ENCODE data around the gene ERBB3.

ERBB3 gene

GRCh38 chr12:56080556-56081138 lies 682 bp downstream of the ERBB3 start:
- TF ChIP-seq, protein P1, sequence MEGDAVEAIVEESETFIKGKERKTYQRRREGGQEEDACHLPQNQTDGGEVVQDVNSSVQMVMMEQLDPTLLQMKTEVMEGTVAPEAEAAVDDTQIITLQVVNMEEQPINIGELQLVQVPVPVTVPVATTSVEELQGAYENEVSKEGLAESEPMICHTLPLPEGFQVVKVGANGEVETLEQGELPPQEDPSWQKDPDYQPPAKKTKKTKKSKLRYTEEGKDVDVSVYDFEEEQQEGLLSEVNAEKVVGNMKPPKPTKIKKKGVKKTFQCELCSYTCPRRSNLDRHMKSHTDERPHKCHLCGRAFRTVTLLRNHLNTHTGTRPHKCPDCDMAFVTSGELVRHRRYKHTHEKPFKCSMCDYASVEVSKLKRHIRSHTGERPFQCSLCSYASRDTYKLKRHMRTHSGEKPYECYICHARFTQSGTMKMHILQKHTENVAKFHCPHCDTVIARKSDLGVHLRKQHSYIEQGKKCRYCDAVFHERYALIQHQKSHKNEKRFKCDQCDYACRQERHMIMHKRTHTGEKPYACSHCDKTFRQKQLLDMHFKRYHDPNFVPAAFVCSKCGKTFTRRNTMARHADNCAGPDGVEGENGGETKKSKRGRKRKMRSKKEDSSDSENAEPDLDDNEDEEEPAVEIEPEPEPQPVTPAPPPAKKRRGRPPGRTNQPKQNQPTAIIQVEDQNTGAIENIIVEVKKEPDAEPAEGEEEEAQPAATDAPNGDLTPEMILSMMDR (IDR thresholded peaks at IDR 0.05; ENCODE audit: low read length, missing control alignments) = no peak
- no peak for DNase-seq (ENCODE audit: low read depth)
- H3K4me3 ChIP-seq (replicated peaks; ENCODE audit: low read depth, low read length) = peak overlapping the region; percentile 56

DNA sequence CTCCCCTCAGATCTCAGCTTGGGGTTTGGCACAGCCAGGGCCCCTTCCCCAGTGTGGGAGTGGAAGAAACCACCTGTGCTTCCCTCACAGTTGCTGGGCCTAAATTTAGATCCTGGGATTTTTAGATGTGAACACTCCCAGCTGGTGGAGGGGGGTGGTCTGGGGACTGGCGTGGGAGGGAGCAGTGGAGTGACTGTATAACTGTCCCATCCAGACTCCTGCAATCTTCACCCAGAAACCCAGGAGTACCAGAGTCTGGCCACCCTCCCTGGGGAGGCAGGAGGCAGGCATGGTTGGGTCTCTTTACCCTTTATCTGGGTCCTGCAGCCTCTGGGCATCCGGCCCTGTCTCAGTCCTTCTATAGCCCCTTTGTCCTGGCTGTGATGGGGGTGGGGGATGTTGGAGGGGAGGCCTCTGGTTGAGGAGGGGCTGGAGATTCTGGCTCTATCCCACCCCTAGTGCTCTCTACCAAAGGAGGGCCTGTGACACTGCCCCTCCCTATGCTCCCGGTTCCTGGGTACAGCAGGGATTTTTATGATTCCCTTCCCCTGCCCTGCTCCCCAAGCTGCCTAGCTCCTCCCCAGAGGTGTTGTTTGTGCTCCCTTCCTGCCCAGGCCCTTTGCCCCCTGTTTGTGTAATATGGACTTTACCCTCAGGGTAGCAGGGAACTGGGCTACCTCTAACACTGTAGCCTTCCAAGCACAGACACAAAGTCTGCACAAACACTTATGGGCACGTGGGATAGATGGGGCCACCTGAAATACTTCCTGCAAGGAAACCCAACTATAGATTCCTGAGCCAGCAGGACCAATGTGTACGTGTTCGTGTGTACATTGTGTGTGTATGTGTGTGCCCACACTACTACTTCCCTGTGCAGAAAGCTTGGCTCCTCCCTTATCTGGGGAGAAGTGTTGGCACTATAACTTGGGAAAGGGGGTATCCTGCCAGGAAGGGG lies 1.7 kb downstream of the ERBB3 start:
- no peak for DNase-seq (ENCODE audit: low read depth)
- TF ChIP-seq, protein P1 (IDR thresholded peaks at IDR 0.05; ENCODE audit: low read length, missing control alignments) = no peak
- H3K4me3 ChIP-seq (replicated peaks; ENCODE audit: low read depth, low read length) = no peak overlapping the region

DNA sequence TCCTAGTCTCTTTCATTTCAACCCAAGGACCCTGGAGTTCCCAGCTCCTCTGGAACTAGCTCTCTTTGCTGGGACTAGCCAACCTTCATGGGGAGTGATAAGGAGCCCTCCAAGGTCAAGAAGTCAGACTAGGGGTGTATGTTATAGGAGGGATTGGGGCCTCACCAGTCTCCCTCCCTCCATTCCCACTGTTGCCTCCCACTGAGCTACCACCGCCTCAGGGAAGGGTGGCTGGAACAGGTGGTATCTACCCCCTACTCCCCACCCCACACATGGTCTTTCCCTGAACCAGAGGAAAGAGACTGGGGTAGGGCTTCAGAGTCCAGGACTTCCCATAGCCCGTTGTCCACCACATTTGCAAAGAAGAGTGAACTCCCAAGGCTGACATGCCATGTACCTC lies 2.4 kb downstream of the ERBB3 start:
- no peak overlapping the region for H3K4me3 ChIP-seq (replicated peaks; ENCODE audit: low read depth, low read length)
- TF ChIP-seq, protein P1 (IDR thresholded peaks at IDR 0.05; ENCODE audit: low read length, missing control alignments) = no peak
- DNase-seq (ENCODE audit: low read depth) = no peak

DNA sequence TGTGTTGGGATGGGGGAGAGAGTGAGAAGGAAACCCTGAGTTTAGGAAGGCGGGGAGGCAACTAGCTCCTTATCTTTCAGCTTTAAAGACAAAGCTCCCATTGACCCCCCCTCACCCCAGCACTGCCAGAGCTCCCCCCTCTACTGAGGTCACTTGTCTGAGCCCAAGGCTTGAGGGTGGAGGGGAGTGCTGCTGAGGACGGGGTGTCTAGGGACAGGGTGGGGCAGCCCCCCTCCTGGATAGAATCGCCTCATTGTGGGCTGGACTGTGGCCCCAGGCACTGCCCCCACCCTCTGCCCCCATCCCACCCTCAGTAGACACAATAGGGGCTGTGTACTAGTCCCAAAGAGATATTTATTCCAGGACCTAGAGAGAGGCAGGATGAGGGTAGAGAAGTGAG lies 3.0 kb downstream of the ERBB3 start:
- DNase-seq (ENCODE audit: low read depth) = no peak
- H3K4me3 ChIP-seq (replicated peaks; ENCODE audit: low read depth, low read length) = no peak overlapping the region
- TF ChIP-seq, protein P1 (IDR thresholded peaks at IDR 0.05; ENCODE audit: low read length, missing control alignments) = no peak

DNA sequence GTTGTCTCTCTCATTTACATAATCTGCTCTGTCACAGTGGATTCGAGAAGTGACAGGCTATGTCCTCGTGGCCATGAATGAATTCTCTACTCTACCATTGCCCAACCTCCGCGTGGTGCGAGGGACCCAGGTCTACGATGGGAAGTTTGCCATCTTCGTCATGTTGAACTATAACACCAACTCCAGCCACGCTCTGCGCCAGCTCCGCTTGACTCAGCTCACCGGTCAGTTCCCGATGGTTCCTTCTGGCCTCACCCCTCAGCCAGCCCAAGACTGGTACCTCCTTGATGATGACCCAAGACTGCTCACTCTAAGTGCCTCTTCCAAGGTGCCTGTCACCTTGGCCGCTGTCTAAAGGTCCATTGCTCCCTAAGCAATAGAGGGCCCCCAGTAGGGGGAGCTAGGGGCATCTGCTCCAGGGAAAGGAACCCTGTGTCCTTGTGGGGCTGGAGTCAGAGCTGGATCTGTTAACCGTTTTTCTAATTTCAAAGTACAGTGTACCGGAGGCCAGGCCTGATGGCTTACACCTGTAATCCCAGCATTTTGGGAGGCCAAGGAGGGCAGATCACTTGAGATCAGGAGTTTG lies 5.1 kb downstream of the ERBB3 start:
- no peak for DNase-seq (ENCODE audit: low read depth)
- H3K4me3 ChIP-seq (replicated peaks; ENCODE audit: low read depth, low read length) = no peak overlapping the region
- TF ChIP-seq, protein P1 (IDR thresholded peaks at IDR 0.05; ENCODE audit: low read length, missing control alignments) = peak; percentile 46

DNA sequence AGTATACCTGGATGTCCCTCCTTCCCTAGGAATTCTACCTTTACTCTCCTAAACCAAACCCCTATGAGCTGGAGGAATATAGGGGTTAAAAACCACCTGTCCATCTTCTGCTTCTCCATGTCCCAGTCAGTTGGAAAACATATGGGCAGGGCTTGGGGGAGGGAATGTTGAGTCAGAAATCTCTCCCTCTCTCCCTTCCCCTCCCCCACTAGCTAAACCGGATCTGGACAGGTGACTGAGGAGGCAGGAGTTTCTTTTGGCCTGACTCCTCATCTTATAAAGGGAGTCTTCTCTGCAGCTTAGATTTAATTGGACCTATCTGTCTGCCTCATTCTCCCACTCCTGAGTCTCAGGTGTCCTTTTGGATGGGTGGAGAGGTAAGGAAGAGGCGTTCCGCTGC lies 6.1 kb downstream of the ERBB3 start:
- DNase-seq (ENCODE audit: low read depth) = no peak
- TF ChIP-seq, protein P1 (IDR thresholded peaks at IDR 0.05; ENCODE audit: low read length, missing control alignments) = no peak
- no peak overlapping the region for H3K4me3 ChIP-seq (replicated peaks; ENCODE audit: low read depth, low read length)

Measured in fibroblast of pulmonary artery (primary cell).